GM18861 (cell line): ENCODE measurements around the gene TOX2.
A peak's percentile ranks its signal among the peaks of the same experiment; 100 is the strongest.

Source experiments
- ATAC-seq: cut with Tn5 transposase; IDR thresholded peaks from one replicate; pipeline ENCODE4 v1.9.1; 2021; ENCODE audit not compliant: unreplicated experiment

TOX2 gene

GRCh38 chr20:44052166-44052565 lies 137.5 kb downstream of the TOX2 start:
- ATAC-seq = no peak

GRCh38 chr20:44053046-44053445 lies 138.4 kb downstream of the TOX2 start:
- no peak for ATAC-seq

- ATAC-seq = no peak
These were observed 139.5 kb downstream of the TOX2 start for GRCh38 chr20:44054118-44054517.

- ATAC-seq = no peak
These were observed 140.2 kb downstream of the TOX2 start for GRCh38 chr20:44054849-44055248.

GRCh38 chr20:44056010-44056698 lies 141.5 kb downstream of the TOX2 start:
- no peak for ATAC-seq

GRCh38 chr20:44057698-44058675 lies 143.3 kb downstream of the TOX2 start:
- no peak for ATAC-seq

- no peak for ATAC-seq
These were observed 150.1 kb downstream of the TOX2 start for GRCh38 chr20:44064501-44065400.

- no peak for ATAC-seq
These were observed 151.0 kb downstream of the TOX2 start for GRCh38 chr20:44065401-44066340.

- ATAC-seq = no peak
These were observed 152.3 kb downstream of the TOX2 start for GRCh38 chr20:44066645-44067606.

- ATAC-seq = no peak
These were observed 153.0 kb downstream of the TOX2 start for GRCh38 chr20:44067650-44068081.

- no peak for ATAC-seq
These were observed 153.9 kb downstream of the TOX2 start for GRCh38 chr20:44068316-44069201.

- ATAC-seq = peak; percentile 41
These were observed 154.8 kb downstream of the TOX2 start for GRCh38 chr20:44069203-44070011.

- ATAC-seq = no peak
These were observed 155.7 kb downstream of the TOX2 start for GRCh38 chr20:44070139-44070900.

- ATAC-seq = no peak
These were observed 156.4 kb downstream of the TOX2 start for GRCh38 chr20:44071057-44071456.

- ATAC-seq = no peak
These were observed 157.0 kb downstream of the TOX2 start for GRCh38 chr20:44071526-44072111.

- ATAC-seq = peak; percentile 37
These were observed 157.7 kb downstream of the TOX2 start for GRCh38 chr20:44072384-44072783.
